ENCODE results near the gene ZC3H18.

DNA sequence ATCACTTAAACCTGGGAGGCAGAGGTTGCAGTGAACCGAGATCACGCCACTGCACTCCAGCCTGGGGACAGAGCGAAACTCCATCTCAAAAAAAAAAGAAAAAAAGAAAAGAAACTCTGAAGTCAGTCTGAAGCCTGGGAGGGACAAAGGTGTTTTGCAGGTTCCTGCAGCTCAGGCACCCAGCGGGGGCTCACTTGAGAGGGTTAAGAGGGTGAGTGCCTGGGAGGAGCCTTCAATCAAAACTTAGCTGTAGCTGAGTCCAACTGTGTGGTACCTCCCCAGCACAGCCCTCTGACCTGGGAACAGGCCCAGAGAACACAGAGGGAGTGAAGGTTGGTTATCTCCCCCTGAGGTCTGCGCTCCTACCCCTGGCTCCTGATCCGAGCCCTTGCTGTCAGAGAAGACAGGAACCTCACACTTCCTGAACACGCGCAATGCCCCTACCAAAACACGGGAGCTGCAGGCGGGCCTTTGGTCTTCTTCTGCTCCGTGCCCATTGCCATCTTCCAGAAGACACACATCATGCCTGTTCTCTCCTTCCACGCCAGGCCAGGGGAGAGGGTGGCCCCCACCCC is 20.4 kb upstream of the ZC3H18 start:
- TF ChIP-seq, protein P1, sequence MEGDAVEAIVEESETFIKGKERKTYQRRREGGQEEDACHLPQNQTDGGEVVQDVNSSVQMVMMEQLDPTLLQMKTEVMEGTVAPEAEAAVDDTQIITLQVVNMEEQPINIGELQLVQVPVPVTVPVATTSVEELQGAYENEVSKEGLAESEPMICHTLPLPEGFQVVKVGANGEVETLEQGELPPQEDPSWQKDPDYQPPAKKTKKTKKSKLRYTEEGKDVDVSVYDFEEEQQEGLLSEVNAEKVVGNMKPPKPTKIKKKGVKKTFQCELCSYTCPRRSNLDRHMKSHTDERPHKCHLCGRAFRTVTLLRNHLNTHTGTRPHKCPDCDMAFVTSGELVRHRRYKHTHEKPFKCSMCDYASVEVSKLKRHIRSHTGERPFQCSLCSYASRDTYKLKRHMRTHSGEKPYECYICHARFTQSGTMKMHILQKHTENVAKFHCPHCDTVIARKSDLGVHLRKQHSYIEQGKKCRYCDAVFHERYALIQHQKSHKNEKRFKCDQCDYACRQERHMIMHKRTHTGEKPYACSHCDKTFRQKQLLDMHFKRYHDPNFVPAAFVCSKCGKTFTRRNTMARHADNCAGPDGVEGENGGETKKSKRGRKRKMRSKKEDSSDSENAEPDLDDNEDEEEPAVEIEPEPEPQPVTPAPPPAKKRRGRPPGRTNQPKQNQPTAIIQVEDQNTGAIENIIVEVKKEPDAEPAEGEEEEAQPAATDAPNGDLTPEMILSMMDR (conservative IDR thresholded peaks at IDR 0.05; ENCODE audit: low read depth, low read length) = no peak
- no peak for TF ChIP-seq EZH2phosphoT487 (IDR thresholded peaks at IDR 0.05; ENCODE audit: borderline replicate concordance, low read length)
- TF ChIP-seq EZH2 (IDR thresholded peaks at IDR 0.05; ENCODE audit: low read length, unreplicated experiment) = no peak
